GM10248 (cell line): Measurements from ENCODE around the gene MAP2K4.

ENCODE experiments used
- CTCF ChIA-PET: fragments of 300-600 bp; sonication (Branson Sonifier 250); formaldehyde crosslinking; extraction: SDS; loops from one replicate; lab custom pipeline; 2021; ENCODE audit warnings: antibody characterized with exemption; lab: Yijun Ruan, JAX
- POLR2A ChIA-PET: fragments of 350-650 bp; sonication (Branson Sonifier 250); formaldehyde crosslinking; extraction: SDS; loops from one replicate; lab custom pipeline; 2020; ENCODE audit warnings: antibody characterized with exemption; lab: Yijun Ruan, JAX
- DNase-seq: peaks from one replicate; pipeline ENCODE4 v3.0.0; 2012; ENCODE audit errors: extremely low spot score
- CTCF ChIP-seq: IDR thresholded peaks from 2 replicates; pipeline ENCODE4 v1.5.1; 2012; ENCODE audit warnings: mild to moderate bottlenecking, low read depth; ENCODE audit errors: extremely low read depth, missing control alignments, control extremely low read depth

Gene MAP2K4

DNA sequence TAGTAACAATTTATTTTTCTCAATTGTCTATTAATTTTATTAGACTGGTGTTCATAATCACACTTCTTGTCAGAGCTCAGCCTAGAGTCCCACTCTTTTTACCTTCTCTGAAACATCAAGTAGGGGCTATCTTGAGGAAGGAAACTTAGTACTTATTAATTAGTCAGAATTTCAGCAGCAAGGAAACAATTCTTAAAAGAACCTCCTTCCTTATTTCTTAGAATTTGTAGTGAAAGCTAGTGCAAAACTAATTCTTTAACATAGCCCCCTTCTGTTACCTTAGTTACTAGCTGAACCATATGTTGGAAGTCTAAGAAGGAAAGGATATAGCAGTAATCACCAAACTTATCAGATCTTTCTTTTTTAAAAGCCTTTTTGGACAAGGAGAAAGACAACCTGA lies 35.2 kb downstream of the MAP2K4 start:
- TF ChIP-seq CTCF = no peak
- CTCF ChIA-PET = interaction anchor here (2.0 kb wide), 1 partner anchor 9 kb away, joined by 6 read pairs; no protein-coding TSS in a partner anchor
- DNase-seq = no peak
- POLR2A ChIA-PET = no interaction called here

GRCh38 chr17:12057520-12057919 lies 36.8 kb downstream of the MAP2K4 start:
- ChIA-PET CTCF (no interaction called here), POLR2A (no interaction called here)
- no peak for DNase-seq
- TF ChIP-seq CTCF = no peak

DNA sequence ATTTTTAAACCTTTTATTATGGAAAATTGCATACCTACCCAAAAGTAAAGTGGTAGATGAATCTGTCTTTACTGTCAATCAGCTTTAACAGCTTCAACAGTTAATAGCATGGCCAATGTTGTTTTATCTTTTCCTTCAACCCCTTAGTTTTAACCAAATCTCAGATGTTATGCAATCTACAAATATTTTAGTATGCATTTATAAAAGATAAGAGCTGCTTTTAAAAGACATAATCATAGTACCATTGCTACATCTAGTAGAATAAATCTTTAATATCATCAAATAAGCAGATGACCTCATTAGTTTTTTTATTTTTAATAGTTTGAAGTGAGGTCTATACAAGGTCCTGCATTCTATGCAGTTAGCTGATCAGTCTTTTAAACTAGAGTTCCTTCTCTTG lies 37.9 kb downstream of the MAP2K4 start:
- ChIA-PET CTCF (interaction anchor here (0.9 kb wide), 1 partner anchor 12 kb away, joined by 3 read pairs; no protein-coding TSS in a partner anchor), POLR2A (no interaction called here)
- DNase-seq = no peak
- no peak for TF ChIP-seq CTCF

- ChIA-PET CTCF (interaction anchor here (0.6 kb wide), 1 partner anchor 139 kb away, joined by 3 read pairs; no protein-coding TSS in a partner anchor), POLR2A (no interaction called here)
- no peak for DNase-seq
- no peak for TF ChIP-seq CTCF
Measured at GRCh38 chr17:12062249-12062648, 41.6 kb downstream of the MAP2K4 start.

DNA sequence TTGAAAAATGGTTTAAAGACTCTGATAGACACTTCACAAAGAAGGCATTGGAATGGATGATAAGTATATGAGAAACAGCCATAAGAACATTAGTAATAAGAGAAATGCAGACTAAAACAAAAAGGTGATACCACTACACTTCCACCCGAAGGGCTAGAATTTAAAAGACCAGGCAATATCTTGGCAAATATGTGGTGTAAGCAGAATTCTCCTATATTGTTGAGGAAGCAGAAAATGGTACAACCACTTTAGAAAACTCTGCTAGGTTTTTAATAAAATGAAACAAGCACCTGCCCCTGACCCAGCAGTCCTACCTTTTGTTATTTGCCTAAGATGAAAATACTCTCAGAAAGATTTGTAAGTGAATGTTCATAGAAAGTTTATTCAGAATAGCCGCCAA lies 43.7 kb downstream of the MAP2K4 start:
- DNase-seq = no peak
- ChIA-PET POLR2A (no interaction called here), CTCF (no interaction called here)
- TF ChIP-seq CTCF = no peak

- CTCF ChIA-PET = interaction anchor here (1.0 kb wide), 1 partner anchor 43 kb away, joined by 3 read pairs; no protein-coding TSS in a partner anchor
- POLR2A ChIA-PET = no interaction called here
- no peak for TF ChIP-seq CTCF
- DNase-seq = no peak
Measured at GRCh38 chr17:12067485-12067884, 46.8 kb downstream of the MAP2K4 start.
